Natural killer cell (primary cell): ENCODE results near the gene MYLK4. TPM values are rescaled to one million over a fixed set of nuclear protein-coding genes. Genes with fewer than 3 reads are reported as not detected.

Experiments
- ATAC-seq, 3 donors: fragments of 150-1000 bp in 2 of 3; fragments of 200-7000 bp in 1 of 3; cut with Tn5 transposase; 1 replicate in 1 of 3; 2 replicates in 2 of 3; pipeline ENCODE4 v1.10.0; 2021; ENCODE audit warnings: mild to moderate bottlenecking in 2 of 3, moderate library complexity in 2 of 3
- DNase-seq, 2 donors: peaks; one replicate each; pipeline versions ENCODE4 v3.0.0 to v3.0.0-alpha.2; 2013 to 2021; ENCODE audit warnings: mixed read lengths in 1 of 2
- H3K27ac ChIP-seq: one replicate; pipeline ENCODE4 v1.5.1; 2013; ENCODE audit warnings: mild to moderate bottlenecking, low read length
- H3K27me3 ChIP-seq: one replicate; pipeline ENCODE4 v1.6.1; 2013; ENCODE audit warnings: low read length; ENCODE audit not compliant: control insufficient read depth, insufficient read depth
- H3K36me3 ChIP-seq: one replicate; pipeline ENCODE4 v1.6.1; 2013; ENCODE audit warnings: low read length; ENCODE audit not compliant: control insufficient read depth, insufficient read depth
- H3K4me1 ChIP-seq: one replicate; pipeline ENCODE4 v1.6.1; 2013; ENCODE audit warnings: low read length; ENCODE audit not compliant: control insufficient read depth, insufficient read depth
- H3K4me3 ChIP-seq: one replicate; pipeline ENCODE4 v1.5.1; 2013; ENCODE audit warnings: low read length
- H3K9me3 ChIP-seq: one replicate; pipeline ENCODE4 v1.6.1; 2013; ENCODE audit warnings: low read length; ENCODE audit not compliant: control insufficient read depth, insufficient read depth
- H3K27ac Mint-ChIP-seq, 2 donors: one replicate each; pipeline ENCODE4 v1.8.0; 2022; ENCODE audit warnings: mild to moderate bottlenecking in 2 of 2, mixed read lengths in 2 of 2, moderate library complexity in 1 of 2
- H3K27me3 Mint-ChIP-seq, 2 donors: one replicate each; pipeline ENCODE4 v1.8.0; 2022; ENCODE audit warnings: low read depth in 2 of 2, mixed read lengths in 2 of 2
- H3K36me3 Mint-ChIP-seq: one replicate; pipeline ENCODE4 v1.8.0; 2022; ENCODE audit warnings: mixed read lengths
- H3K4me1 Mint-ChIP-seq, 2 donors: one replicate each; pipeline ENCODE4 v1.8.0; 2022; ENCODE audit warnings: mixed read lengths in 2 of 2
- H3K4me3 Mint-ChIP-seq: one replicate; pipeline ENCODE4 v1.8.0; 2022; ENCODE audit warnings: mild to moderate bottlenecking, moderate library complexity, mixed read lengths
- H3K9me3 Mint-ChIP-seq, 2 donors: one replicate each; pipeline ENCODE4 v1.8.0; 2022; ENCODE audit warnings: mixed read lengths in 2 of 2
- CTCF ChIP-seq: fragments of 200-600 bp; IDR thresholded peaks from one replicate; pipeline ENCODE4 v1.8.0; 2022; ENCODE audit warnings: antibody characterized with exemption
- WGBS: methylation state at CpG from one replicate; pipeline ENCODE4 v1.1.7; 2013; ENCODE audit warnings: missing lambda C conversion rate; ENCODE audit not compliant: insufficient coverage; 5-methylcytosine and 5-hydroxymethylcytosine counted together
- intact Hi-C: fragments of 100-400 bp; cut with micrococcal nuclease; formaldehyde crosslinking; loops from one replicate; pipeline ENCODE4 v1.14.2; 2022
- total RNA-seq, 4 donors: library from RNA; stranded (reverse); fragments of 120-200 nt in 1 of 4; gene quantifications; one replicate each; pipeline versions ENCODE4 v1.2.3 to v1.2.4, GENCODE V29; 2013 to 2022

Gene MYLK4
- total RNA-seq, 3 donors from 2014 or later (not counting 1 experiment from before 2014, with no cell fraction given), result 0.45 to 1.1 (median 0.88) TPM

- no peak for ATAC-seq
- Mint-ChIP-seq H3K9me3 (no peaks in the 10 kb centered on the region), H3K4me1 (peaks cover 11 to 17% of the 10 kb centered on the region in 2 donors), H3K27ac (no peak overlapping the region), H3K36me3 (no peaks in the 10 kb centered on the region), H3K4me3 (no peak overlapping the region), H3K27me3 (peaks cover 27 to 33% of the 10 kb centered on the region in 2 donors)
- DNase-seq, result no peak
- H3K27me3 ChIP-seq, result peaks cover 2% of the 10 kb centered on the region
- no peak for TF ChIP-seq CTCF
- H3K27ac ChIP-seq, result no peak overlapping the region
- H3K4me1 ChIP-seq, result peaks cover 3% of the 10 kb centered on the region
- H3K36me3 ChIP-seq, result no peaks in the 10 kb centered on the region
- WGBS, result 93% methylated on average over 3 of the region's 3 CpGs
- no peaks in the 10 kb centered on the region for H3K9me3 ChIP-seq
- H3K4me3 ChIP-seq, result no peak overlapping the region
- intact Hi-C loops, result no loop called here
These were observed 3.7 kb upstream of the MYLK4 start for GRCh38 chr6:2754393-2754792.

- H3K4me1 ChIP-seq, result peaks cover 3% of the 10 kb centered on the region
- H3K27me3 Mint-ChIP-seq, result peaks cover 27 to 38% of the 10 kb centered on the region in 2 donors
- peaks cover 11 to 17% of the 10 kb centered on the region in 2 donors for H3K4me1 Mint-ChIP-seq
- intact Hi-C loops, result no loop called here
- TF ChIP-seq CTCF, result no peak
- DNase-seq (no peak), ATAC-seq (no peak)
- H3K27ac Mint-ChIP-seq, result no peak overlapping the region
- H3K9me3 Mint-ChIP-seq, result no peaks in the 10 kb centered on the region
- no peaks in the 10 kb centered on the region for H3K36me3 Mint-ChIP-seq
- no peaks in the 10 kb centered on the region for H3K36me3 ChIP-seq
- peaks cover 2% of the 10 kb centered on the region for H3K27me3 ChIP-seq
- H3K27ac ChIP-seq, result no peak overlapping the region
- no peak overlapping the region for H3K4me3 Mint-ChIP-seq
- no peaks in the 10 kb centered on the region for H3K9me3 ChIP-seq
- no peak overlapping the region for H3K4me3 ChIP-seq
These were observed 3.0 kb upstream of the MYLK4 start for GRCh38 chr6:2753743-2754142.

DNA sequence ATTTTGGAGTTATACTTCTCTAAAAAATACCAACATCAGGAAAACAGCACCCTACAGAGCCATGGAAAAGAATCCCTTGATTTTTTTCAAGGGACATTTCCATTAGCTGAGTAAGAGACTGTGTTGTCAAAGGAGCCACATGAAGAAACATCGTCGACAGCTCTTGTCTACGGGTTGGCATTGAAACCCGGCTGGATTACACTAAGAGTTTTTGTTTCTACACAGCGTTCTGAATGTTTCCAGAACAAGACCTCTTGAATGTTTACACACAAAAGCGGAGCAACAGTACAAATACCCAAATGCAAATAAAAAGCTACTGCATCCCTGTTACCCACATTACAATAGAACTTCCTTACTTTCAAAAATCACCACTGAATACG is 2.4 kb upstream of the MYLK4 start:
- H3K9me3 Mint-ChIP-seq, result no peaks in the 10 kb centered on the region
- Histone ChIP-seq H3K36me3 (no peaks in the 10 kb centered on the region), H3K4me1 (peaks cover 3% of the 10 kb centered on the region), H3K27ac (no peak overlapping the region), H3K4me3 (no peak overlapping the region), H3K9me3 (no peaks in the 10 kb centered on the region), H3K27me3 (peaks cover 2% of the 10 kb centered on the region)
- no peak overlapping the region for H3K4me3 Mint-ChIP-seq
- ATAC-seq, result no peak
- no peak for DNase-seq
- intact Hi-C loops, result no loop called here
- H3K27ac Mint-ChIP-seq, result no peak overlapping the region
- H3K4me1 Mint-ChIP-seq, result peaks cover 11 to 17% of the 10 kb centered on the region in 2 donors
- WGBS, result 76% methylated on average over 7 of the region's 7 CpGs
- TF ChIP-seq CTCF, result no peak
- H3K36me3 Mint-ChIP-seq, result no peaks in the 10 kb centered on the region
- peaks cover 27 to 44% of the 10 kb centered on the region in 2 donors for H3K27me3 Mint-ChIP-seq

DNA sequence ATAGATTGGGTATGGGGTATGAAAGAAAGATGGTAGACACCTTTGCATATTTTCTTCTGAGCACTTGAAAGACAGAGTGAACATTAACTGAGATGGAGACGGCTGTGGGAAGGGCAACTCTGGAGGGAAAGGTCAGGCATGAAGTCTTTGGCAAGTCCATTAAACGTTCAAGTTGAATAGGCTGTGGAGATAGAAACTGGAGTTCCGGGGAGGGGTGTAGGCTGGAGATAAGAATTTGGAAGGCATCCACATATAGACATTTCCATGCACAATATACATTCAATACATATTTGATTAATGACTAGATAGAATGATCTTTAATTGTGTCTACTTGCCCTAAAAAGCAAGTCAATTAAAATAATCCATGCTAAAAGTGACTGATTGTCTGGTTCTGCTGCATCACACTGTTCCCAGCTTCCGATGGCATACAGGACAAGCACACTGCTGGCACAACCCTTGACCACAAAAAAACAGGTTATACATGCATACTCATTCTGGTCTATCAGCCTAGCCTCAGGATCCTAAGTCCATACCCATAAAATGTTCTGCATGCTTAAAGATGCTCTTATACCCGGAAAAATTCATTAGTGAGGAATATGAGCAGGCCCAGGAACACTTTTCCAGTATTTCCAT is 1.9 kb upstream of the MYLK4 start:
- 67% methylated on average over 3 of the region's 5 CpGs for WGBS

More for the DNA sequence above, 1.9 kb upstream of the MYLK4 start:
- no peak overlapping the region for H3K4me3 ChIP-seq
- TF ChIP-seq CTCF, result no peak
- H3K4me1 ChIP-seq, result peaks cover 3% of the 10 kb centered on the region
- no peak overlapping the region for H3K27ac ChIP-seq
- Mint-ChIP-seq H3K4me1 (peaks cover 11 to 17% of the 10 kb centered on the region in 2 donors), H3K27me3 (peaks cover 27 to 46% of the 10 kb centered on the region in 2 donors), H3K9me3 (no peaks in the 10 kb centered on the region), H3K36me3 (no peaks in the 10 kb centered on the region), H3K4me3 (no peak overlapping the region), H3K27ac (no peak overlapping the region)
- no peak for DNase-seq
- H3K9me3 ChIP-seq, result no peaks in the 10 kb centered on the region
- peaks cover 2% of the 10 kb centered on the region for H3K27me3 ChIP-seq
- no peak for ATAC-seq
- H3K36me3 ChIP-seq, result no peaks in the 10 kb centered on the region
- intact Hi-C loops, result no loop called here
